GM23338 (cell line): ENCODE data around the gene AP1G2. TPM values are rescaled to one million over a fixed set of nuclear protein-coding genes. Genes with fewer than 3 reads are reported as not detected.

ENCODE experiments used
- ATAC-seq: fragments of 200-7000 bp; cut with Tn5 transposase; 3 replicates; pipeline ENCODE4 v1.9.1; 2020
- DNase-seq: peaks from one replicate; pipeline ENCODE4 v3.0.0-alpha.2; 2015; ENCODE audit warnings: low spot score
- H2AFZ ChIP-seq: fragments of 200-600 bp; sonication (generic); 2 replicates; pipeline ENCODE4 v1.8.0; 2016; ENCODE audit warnings: antibody characterized with exemption, mild to moderate bottlenecking, moderate library complexity
- H3F3A ChIP-seq: fragments of 200-600 bp; sonication (generic); replicated peaks from 2 replicates; pipeline ENCODE4 v1.8.0; 2017; ENCODE audit warnings: antibody characterized with exemption, mixed run types, low read depth
- H3K27ac ChIP-seq: fragments of 200-600 bp; sonication (generic); 2 replicates; pipeline ENCODE4 v1.6.1; 2016; ENCODE audit warnings: low read depth
- H3K27me3 ChIP-seq: fragments of 200-600 bp; sonication (generic); 2 replicates; pipeline ENCODE4 v1.8.0; 2016; ENCODE audit warnings: mild to moderate bottlenecking, mixed run types, moderate library complexity; ENCODE audit not compliant: insufficient read depth
- H3K36me3 ChIP-seq: fragments of 200-600 bp; sonication (generic); 2 replicates; pipeline ENCODE4 v1.8.0; 2016; ENCODE audit warnings: mild to moderate bottlenecking; ENCODE audit not compliant: insufficient read depth
- H3K4me1 ChIP-seq: fragments of 200-600 bp; sonication (generic); 2 replicates; pipeline ENCODE4 v1.8.0; 2016; ENCODE audit warnings: mild to moderate bottlenecking, moderate library complexity; ENCODE audit not compliant: insufficient read depth
- H3K4me2 ChIP-seq: fragments of 200-600 bp; sonication (generic); 2 replicates; pipeline ENCODE4 v1.7.1; 2017; ENCODE audit warnings: mixed run types
- H3K4me3 ChIP-seq: fragments of 200-600 bp; sonication (generic); 2 replicates; pipeline ENCODE4 v1.6.1; 2016; ENCODE audit warnings: mixed run types
- H3K79me2 ChIP-seq: fragments of 200-600 bp; sonication (generic); replicated peaks from 2 replicates; pipeline ENCODE4 v1.8.0; 2017; ENCODE audit warnings: mild to moderate bottlenecking; ENCODE audit not compliant: insufficient read depth
- H3K9me2 ChIP-seq: fragments of 200-600 bp; sonication (generic); 2 replicates; pipeline ENCODE4 v1.8.0; 2017; ENCODE audit not compliant: insufficient read depth
- H4K20me1 ChIP-seq: fragments of 200-600 bp; sonication (generic); replicated peaks from 2 replicates; pipeline ENCODE4 v1.8.0; 2017; ENCODE audit warnings: mild to moderate bottlenecking; ENCODE audit not compliant: insufficient read depth
- H3K27ac Mint-ChIP-seq: 2 replicates; pipeline ENCODE4 v1.8.0; 2020; ENCODE audit warnings: inconsistent platforms, mild to moderate bottlenecking, moderate library complexity, mixed read lengths
- H3K27me3 Mint-ChIP-seq: 3 replicates; pipeline ENCODE4 v1.8.0; 2022; ENCODE audit warnings: low read depth, mild to moderate bottlenecking, moderate library complexity, mixed read lengths, inconsistent platforms; ENCODE audit not compliant: insufficient read depth, poor library complexity
- H3K36me3 Mint-ChIP-seq: 3 replicates; pipeline ENCODE4 v1.8.0; 2021; ENCODE audit warnings: low read depth, mild to moderate bottlenecking, inconsistent platforms, moderate library complexity, mixed read lengths
- H3K4me1 Mint-ChIP-seq: 3 replicates; pipeline ENCODE4 v1.8.0; 2020; ENCODE audit warnings: mild to moderate bottlenecking, inconsistent platforms, mixed read lengths
- H3K4me3 Mint-ChIP-seq: 3 replicates; pipeline ENCODE4 v1.8.0; 2021; ENCODE audit warnings: moderate library complexity, mild to moderate bottlenecking, inconsistent platforms, mixed read lengths
- H3K9me3 Mint-ChIP-seq: 3 replicates; pipeline ENCODE4 v1.8.0; 2020; ENCODE audit warnings: moderate library complexity, mild to moderate bottlenecking, inconsistent platforms, mixed read lengths
- CREB1 ChIP-seq: fragments of 250-450 bp; sonication (Bioruptor Pico); IDR thresholded peaks from 2 replicates; pipeline ENCODE4 v1.5.0; 2020; ENCODE audit warnings: low read depth, mild to moderate bottlenecking, moderate library complexity
- CTCF ChIP-seq, 2 experiments: fragments of 200-600 bp in 1 of 2; sonication (generic) in 1 of 2; conservative IDR thresholded peaks; 2 replicates each; pipeline versions ENCODE4 v1.5.1 to v1.6.1; 2016 to 2017; ENCODE audit warnings: antibody characterized with exemption in 2 of 2, low read depth in 2 of 2, mild to moderate bottlenecking in 2 of 2, moderate library complexity in 1 of 2
- EZH2 ChIP-seq: fragments of 200-600 bp; sonication (generic); IDR thresholded peaks from one replicate; pipeline ENCODE4 v1.8.0; 2017; ENCODE audit warnings: antibody characterized with exemption, mild to moderate bottlenecking, low read depth; ENCODE audit not compliant: unreplicated experiment
- EZH2phosphoT487 ChIP-seq: fragments of 200-600 bp; sonication (generic); IDR thresholded peaks from one replicate; pipeline ENCODE4 v1.8.1; 2018; ENCODE audit warnings: antibody characterized with exemption; ENCODE audit not compliant: unreplicated experiment
- JUNB ChIP-seq: IDR thresholded peaks from one replicate; pipeline ENCODE4 v1.6.1; 2016; ENCODE audit warnings: antibody characterized with exemption; ENCODE audit not compliant: unreplicated experiment
- NANOG ChIP-seq: IDR thresholded peaks from 2 replicates; pipeline ENCODE4 v1.6.1; 2016; ENCODE audit warnings: antibody characterized with exemption, borderline replicate concordance
- POLR2AphosphoS5 ChIP-seq: IDR thresholded peaks from 2 replicates; pipeline ENCODE4 v1.6.1; 2016; ENCODE audit warnings: antibody characterized with exemption, low read depth
- STAT1 ChIP-seq: IDR thresholded peaks from one replicate; pipeline ENCODE4 v1.6.1; 2016; ENCODE audit warnings: antibody characterized with exemption; ENCODE audit not compliant: unreplicated experiment
- ZNF114 ChIP-seq: fragments of 250-450 bp; sonication (Bioruptor Pico); IDR thresholded peaks from 2 replicates; pipeline ENCODE4 v1.5.0; 2020; ENCODE audit warnings: mild to moderate bottlenecking, moderate library complexity
- ZNF331 ChIP-seq: fragments of 250-450 bp; sonication (Bioruptor Pico); IDR thresholded peaks from 2 replicates; pipeline ENCODE4 v1.5.0; 2020; ENCODE audit warnings: low read depth, mild to moderate bottlenecking, moderate library complexity
- ZNF462 ChIP-seq: fragments of 250-450 bp; sonication (Bioruptor Pico); IDR thresholded peaks from 2 replicates; pipeline ENCODE4 v1.5.0; 2020; ENCODE audit warnings: mild to moderate bottlenecking, moderate library complexity
- polyA plus RNA-seq: library from polyadenylated mRNA; unstranded; fragments of >200 nt; fragmentation: Nextera tagmentation; extraction: Ambion mirVana; gene quantifications from 2 replicates; pipeline ENCODE4 v1.2.1, GENCODE V29; 2016
- total RNA-seq: library from RNA; depleted of rRNA; stranded (reverse); fragments of >200 nt; shearing (Covaris generic); gene quantifications from 2 replicates; pipeline ENCODE4 v1.2.3, GENCODE V29; 2014
- TF ChIP-seq, protein P1 (sequence below): IDR thresholded peaks from one replicate; pipeline ENCODE4 v1.6.1; 2018; ENCODE audit warnings: antibody characterized with exemption; ENCODE audit not compliant: unreplicated experiment
- TF ChIP-seq, protein P2 (sequence below): IDR thresholded peaks from 2 replicates; pipeline ENCODE4 v1.6.1; 2016; ENCODE audit warnings: antibody characterized with exemption

AP1G2 gene
- total and polyA plus RNA-seq, 2 experiments from 2014 or later, result 55.3 to 63.5 TPM

GRCh38 chr14:23566112-23566777, 1.3 kb downstream of the AP1G2 start:
- H3K36me3 ChIP-seq, result no peaks in the 10 kb centered on the region
- Mint-ChIP-seq H3K27ac (no peak overlapping the region), H3K9me3 (peaks cover 4% of the 10 kb centered on the region; the same call in 1 of the 3 replicates), H3K27me3 (peaks cover 44% of the 10 kb centered on the region), H3K4me3 (peak overlapping the region; percentile 96), H3K4me1 (peaks cover 33% of the 10 kb centered on the region), H3K36me3 (peaks cover 30% of the 10 kb centered on the region)
- no peak for DNase-seq
- H3K79me2 ChIP-seq, result no peaks in the 10 kb centered on the region
- peaks cover 31% of the 10 kb centered on the region for H3K4me1 ChIP-seq
- no peak overlapping the region for H3K27ac ChIP-seq
- peak overlapping the region; percentile 80 for H3K4me3 ChIP-seq
- no peak for TF ChIP-seq CTCF (conservative IDR thresholded peaks at IDR 0.05; ENCODE audit: low read depth in 2 of 2)
- no peak for TF ChIP-seq JUNB
- TF ChIP-seq, protein P1, sequence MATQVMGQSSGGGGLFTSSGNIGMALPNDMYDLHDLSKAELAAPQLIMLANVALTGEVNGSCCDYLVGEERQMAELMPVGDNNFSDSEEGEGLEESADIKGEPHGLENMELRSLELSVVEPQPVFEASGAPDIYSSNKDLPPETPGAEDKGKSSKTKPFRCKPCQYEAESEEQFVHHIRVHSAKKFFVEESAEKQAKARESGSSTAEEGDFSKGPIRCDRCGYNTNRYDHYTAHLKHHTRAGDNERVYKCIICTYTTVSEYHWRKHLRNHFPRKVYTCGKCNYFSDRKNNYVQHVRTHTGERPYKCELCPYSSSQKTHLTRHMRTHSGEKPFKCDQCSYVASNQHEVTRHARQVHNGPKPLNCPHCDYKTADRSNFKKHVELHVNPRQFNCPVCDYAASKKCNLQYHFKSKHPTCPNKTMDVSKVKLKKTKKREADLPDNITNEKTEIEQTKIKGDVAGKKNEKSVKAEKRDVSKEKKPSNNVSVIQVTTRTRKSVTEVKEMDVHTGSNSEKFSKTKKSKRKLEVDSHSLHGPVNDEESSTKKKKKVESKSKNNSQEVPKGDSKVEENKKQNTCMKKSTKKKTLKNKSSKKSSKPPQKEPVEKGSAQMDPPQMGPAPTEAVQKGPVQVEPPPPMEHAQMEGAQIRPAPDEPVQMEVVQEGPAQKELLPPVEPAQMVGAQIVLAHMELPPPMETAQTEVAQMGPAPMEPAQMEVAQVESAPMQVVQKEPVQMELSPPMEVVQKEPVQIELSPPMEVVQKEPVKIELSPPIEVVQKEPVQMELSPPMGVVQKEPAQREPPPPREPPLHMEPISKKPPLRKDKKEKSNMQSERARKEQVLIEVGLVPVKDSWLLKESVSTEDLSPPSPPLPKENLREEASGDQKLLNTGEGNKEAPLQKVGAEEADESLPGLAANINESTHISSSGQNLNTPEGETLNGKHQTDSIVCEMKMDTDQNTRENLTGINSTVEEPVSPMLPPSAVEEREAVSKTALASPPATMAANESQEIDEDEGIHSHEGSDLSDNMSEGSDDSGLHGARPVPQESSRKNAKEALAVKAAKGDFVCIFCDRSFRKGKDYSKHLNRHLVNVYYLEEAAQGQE, result no peak
- no peak for TF ChIP-seq EZH2
- TF ChIP-seq STAT1, result no peak
- no peak for TF ChIP-seq POLR2AphosphoS5
- TF ChIP-seq, protein P2, sequence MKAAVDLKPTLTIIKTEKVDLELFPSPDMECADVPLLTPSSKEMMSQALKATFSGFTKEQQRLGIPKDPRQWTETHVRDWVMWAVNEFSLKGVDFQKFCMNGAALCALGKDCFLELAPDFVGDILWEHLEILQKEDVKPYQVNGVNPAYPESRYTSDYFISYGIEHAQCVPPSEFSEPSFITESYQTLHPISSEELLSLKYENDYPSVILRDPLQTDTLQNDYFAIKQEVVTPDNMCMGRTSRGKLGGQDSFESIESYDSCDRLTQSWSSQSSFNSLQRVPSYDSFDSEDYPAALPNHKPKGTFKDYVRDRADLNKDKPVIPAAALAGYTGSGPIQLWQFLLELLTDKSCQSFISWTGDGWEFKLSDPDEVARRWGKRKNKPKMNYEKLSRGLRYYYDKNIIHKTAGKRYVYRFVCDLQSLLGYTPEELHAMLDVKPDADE, result no peak
- TF ChIP-seq CREB1 (CRISPR knock-in tag), result no peak
- no peak for TF ChIP-seq ZNF331
- TF ChIP-seq NANOG, result no peak
- TF ChIP-seq ZNF462 (CRISPR knock-in tag), result no peak
- TF ChIP-seq EZH2phosphoT487, result no peak
- TF ChIP-seq ZNF114 (CRISPR knock-in tag), result no peak
- ATAC-seq, result no peak
- H3K4me2 ChIP-seq, result peak overlapping the region; percentile 86
- H2AFZ ChIP-seq, result no peak overlapping the region
- H4K20me1 ChIP-seq, result no peaks in the 10 kb centered on the region
- H3K27me3 ChIP-seq, result no peaks in the 10 kb centered on the region
- no peaks in the 10 kb centered on the region for H3K9me2 ChIP-seq
- H3F3A ChIP-seq, result peaks cover 15% of the 10 kb centered on the region
